Aorta (tissue), 5 donors: ENCODE data around the gene SPTBN5. TPM values are rescaled to one million over a fixed set of nuclear protein-coding genes. Genes with fewer than 3 reads are reported as not detected.

Experiments
- ATAC-seq: fragments of 200-7000 bp; cut with Tn5 transposase; one replicate; pipeline ENCODE4 v1.9.1; 2022; ENCODE audit warnings: moderate library complexity; ENCODE audit not compliant: low FRiP score
- DNase-seq, 2 donors: peaks; one replicate each; pipeline ENCODE4 v3.0.0-alpha.2; 2020
- H3K27ac ChIP-seq, 2 donors: one replicate each; pipeline ENCODE4 v1.5.1; 2013; ENCODE audit warnings: low read length in 2 of 2, mild to moderate bottlenecking in 2 of 2, moderate library complexity in 2 of 2, control low read depth in 1 of 2, inconsistent platforms in 1 of 2, low read depth in 1 of 2
- H3K27me3 ChIP-seq, 2 donors: one replicate each; pipeline ENCODE4 v1.6.1; 2013; ENCODE audit warnings: control low read depth in 1 of 2, low read length in 1 of 2, mild to moderate bottlenecking in 1 of 2, moderate library complexity in 1 of 2; ENCODE audit not compliant: insufficient read depth in 2 of 2, control insufficient read depth in 1 of 2
- H3K36me3 ChIP-seq, 2 donors: one replicate each; pipeline ENCODE4 v1.6.1; 2013; ENCODE audit warnings: control low read depth in 1 of 2, low read length in 1 of 2, mild to moderate bottlenecking in 1 of 2; ENCODE audit not compliant: insufficient read depth in 2 of 2, control insufficient read depth in 1 of 2
- H3K4me1 ChIP-seq, 2 donors: one replicate each; pipeline ENCODE4 v1.6.1; 2013; ENCODE audit warnings: low read length in 2 of 2, control low read depth in 1 of 2, mild to moderate bottlenecking in 1 of 2, moderate library complexity in 1 of 2; ENCODE audit not compliant: insufficient read depth in 2 of 2, control insufficient read depth in 1 of 2
- H3K4me3 ChIP-seq, 2 donors: one replicate each; pipeline ENCODE4 v1.5.1; 2013; ENCODE audit warnings: low read length in 2 of 2, control low read depth in 1 of 2, mild to moderate bottlenecking in 1 of 2
- H3K9me3 ChIP-seq: one replicate; pipeline ENCODE4 v1.6.1; 2013; ENCODE audit warnings: mild to moderate bottlenecking, low read length; ENCODE audit not compliant: control insufficient read depth
- WGBS, 2 donors: extraction: QIAGEN DNeasy Blood & Tissue Kit; methylation state at CpG; one replicate each; pipeline ENCODE4 v1.1.7; 2013; 5-methylcytosine and 5-hydroxymethylcytosine counted together
- intact Hi-C, 2 donors: fragments of 100-400 bp; cut with DNase I; formaldehyde crosslinking; loops; one replicate each; pipeline versions ENCODE4 v1.14.2 to v1.15.0; 2022
- polyA plus RNA-seq, 2 donors: library from polyadenylated mRNA; stranded (reverse); fragments of 200-250 nt; gene quantifications; one replicate each; pipeline ENCODE4 v1.2.3, GENCODE V29; 2013
- total RNA-seq, 2 donors: library from RNA; stranded (reverse); fragmentation: NEBNext Ultra II Directional; extraction: Animal tissue kit (Norgen Biotek cat#: 25700); gene quantifications; one replicate each; pipeline ENCODE4 v1.2.1, GENCODE V29; 2021
- donor health status: healthy with polysubstance abuse.
- donor health status: Bipolar disorder and iron deficiency.
- donor health status: DM: no; HTN: no; CAD: no.
- donor health status: DM: no; HTN: no; CAD: no.
- donor health status: DM: yes; HTN: yes; CAD: no.

The SPTBN5 gene
- total and polyA plus RNA-seq, 4 donors, result 0.63 to 10.5 (median 3.7) TPM

- Histone ChIP-seq H3K27ac (peak overlapping the region in 1 of 2 donors; percentile 27), H3K36me3 (no peaks in the 10 kb centered on the region), H3K4me1 (no peaks in the 10 kb centered on the region), H3K4me3 (no peak overlapping the region), H3K27me3 (no peaks in the 10 kb centered on the region), H3K9me3 (no peaks in the 10 kb centered on the region)
- ATAC-seq, result peak; percentile 3
- WGBS, 2 donors, result 47 to 48% methylated on average over 17 of the region's 17 CpGs
- intact Hi-C loops, result loop anchor here in 1 of 2 donors (10.0 kb wide), 1 partner anchor 170 kb away; no protein-coding TSS in a partner anchor
- no peak for DNase-seq
Measured at GRCh38 chr15:41894251-41894790, 468 bp upstream of the SPTBN5 start.

GRCh38 chr15:41892621-41893421, 1.0 kb downstream of the SPTBN5 start:
- Histone ChIP-seq H3K9me3 (no peaks in the 10 kb centered on the region), H3K4me3 (no peak overlapping the region), H3K27ac (no peak overlapping the region), H3K27me3 (no peaks in the 10 kb centered on the region), H3K4me1 (no peaks in the 10 kb centered on the region), H3K36me3 (no peaks in the 10 kb centered on the region)
- intact Hi-C loops, result loop anchor here in 1 of 2 donors (10.0 kb wide), 1 partner anchor 172 kb away; no protein-coding TSS in a partner anchor
- ATAC-seq, result no peak
- DNase-seq, result no peak
- 87 to 88% methylated on average over 22 of the region's 22 CpGs for WGBS, 2 donors

GRCh38 chr15:41891946-41892345, 1.9 kb downstream of the SPTBN5 start:
- no peak for ATAC-seq
- no peaks in the 10 kb centered on the region for H3K36me3 ChIP-seq
- H3K9me3 ChIP-seq, result no peaks in the 10 kb centered on the region
- no peak for DNase-seq
- intact Hi-C loops, result loop anchor here in 1 of 2 donors (10.0 kb wide), 1 partner anchor 173 kb away; no protein-coding TSS in a partner anchor
- no peak overlapping the region for H3K27ac ChIP-seq
- WGBS, 2 donors, result 89 to 93% methylated on average over 3 of the region's 3 CpGs
- no peak overlapping the region for H3K4me3 ChIP-seq
- H3K27me3 ChIP-seq, result no peaks in the 10 kb centered on the region
- H3K4me1 ChIP-seq, result no peaks in the 10 kb centered on the region

- H3K9me3 ChIP-seq, result no peaks in the 10 kb centered on the region
- ATAC-seq (no peak), DNase-seq (no peak)
- H3K36me3 ChIP-seq, result no peaks in the 10 kb centered on the region
- WGBS, 2 donors, result 93 to 94% methylated on average over 6 of the region's 6 CpGs
- intact Hi-C loops, result loop anchor here in 1 of 2 donors (10.0 kb wide), 1 partner anchor 174 kb away; no protein-coding TSS in a partner anchor
- no peak overlapping the region for H3K27ac ChIP-seq
- H3K4me3 ChIP-seq, result no peak overlapping the region
- H3K27me3 ChIP-seq, result no peaks in the 10 kb centered on the region
- H3K4me1 ChIP-seq, result no peaks in the 10 kb centered on the region
Measured at GRCh38 chr15:41891226-41891625, 2.6 kb downstream of the SPTBN5 start.

- no peaks in the 10 kb centered on the region for H3K4me1 ChIP-seq
- H3K9me3 ChIP-seq, result no peaks in the 10 kb centered on the region
- H3K36me3 ChIP-seq, result no peaks in the 10 kb centered on the region
- ATAC-seq, result no peak
- no peak overlapping the region for H3K27ac ChIP-seq
- WGBS, 2 donors, result 97 to 98% methylated on average over 6 of the region's 6 CpGs
- no peak overlapping the region for H3K4me3 ChIP-seq
- DNase-seq, result no peak
- intact Hi-C loops, result loop anchor here in 1 of 2 donors (10.0 kb wide), 1 partner anchor 175 kb away; no protein-coding TSS in a partner anchor
- H3K27me3 ChIP-seq, result no peaks in the 10 kb centered on the region
Measured at GRCh38 chr15:41890050-41890690, 3.7 kb downstream of the SPTBN5 start.

GRCh38 chr15:41888662-41889253, 5.1 kb downstream of the SPTBN5 start:
- ATAC-seq (no peak), DNase-seq (no peak)
- intact Hi-C loops, result no loop called here
- H3K4me1 ChIP-seq, result no peaks in the 10 kb centered on the region
- no peak overlapping the region for H3K4me3 ChIP-seq
- no peaks in the 10 kb centered on the region for H3K9me3 ChIP-seq
- WGBS, 2 donors, result 91 to 96% methylated on average over 7 of the region's 7 CpGs
- no peaks in the 10 kb centered on the region for H3K27me3 ChIP-seq
- no peak overlapping the region for H3K27ac ChIP-seq
- H3K36me3 ChIP-seq, result no peaks in the 10 kb centered on the region

GRCh38 chr15:41887893-41888292, 6.0 kb downstream of the SPTBN5 start:
- peak in 1 of 2 donors; percentile 70 for DNase-seq
- Histone ChIP-seq H3K4me1 (no peaks in the 10 kb centered on the region), H3K36me3 (no peaks in the 10 kb centered on the region), H3K9me3 (no peaks in the 10 kb centered on the region), H3K4me3 (no peak overlapping the region), H3K27me3 (no peaks in the 10 kb centered on the region), H3K27ac (no peak overlapping the region)
- WGBS, 2 donors, result 86 to 92% methylated on average over 9 of the region's 9 CpGs
- no peak for ATAC-seq
- intact Hi-C loops, result no loop called here

GRCh38 chr15:41887161-41887560, 6.7 kb downstream of the SPTBN5 start:
- no peak overlapping the region for H3K27ac ChIP-seq
- 96 to 98% methylated on average over 10 of the region's 10 CpGs for WGBS, 2 donors
- DNase-seq (no peak), ATAC-seq (no peak)
- no peaks in the 10 kb centered on the region for H3K9me3 ChIP-seq
- no peak overlapping the region for H3K4me3 ChIP-seq
- no peaks in the 10 kb centered on the region for H3K36me3 ChIP-seq
- intact Hi-C loops, result no loop called here
- H3K4me1 ChIP-seq, result no peaks in the 10 kb centered on the region
- no peaks in the 10 kb centered on the region for H3K27me3 ChIP-seq
